ENCODE measurements around the gene CD9.

DNA sequence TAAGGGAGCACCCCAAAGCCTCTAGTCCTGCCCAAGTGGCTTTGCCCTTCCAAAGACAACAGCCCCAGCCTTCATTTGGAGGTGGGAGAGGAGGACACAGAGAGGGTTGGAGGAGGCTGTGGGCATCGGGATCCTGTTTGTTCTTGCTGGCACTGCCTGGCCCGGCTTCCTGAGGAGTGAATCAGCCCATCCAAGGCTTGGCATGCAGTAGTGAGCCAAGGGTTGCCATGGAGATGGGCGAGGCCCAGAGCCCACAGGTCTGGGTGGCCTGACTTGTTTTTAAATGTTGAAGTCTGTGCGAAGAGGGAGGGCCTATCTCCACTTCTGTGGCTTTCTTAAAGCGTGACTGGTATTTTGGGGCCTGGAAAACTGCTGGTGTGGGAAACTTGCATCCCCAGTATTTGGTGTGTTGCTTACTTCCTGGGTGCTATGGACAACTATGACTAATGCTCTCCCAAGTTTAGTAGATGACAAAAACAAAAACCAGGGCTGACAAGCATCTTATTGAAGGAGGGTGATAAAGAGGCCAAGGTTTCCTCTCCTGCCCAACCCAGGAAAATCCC lies 15.8 kb downstream of the CD9 start:
- no peak for TF ChIP-seq FOXM1 (IDR thresholded peaks at IDR 0.05; ENCODE audit: borderline replicate concordance)
- TF ChIP-seq SP1 (IDR thresholded peaks at IDR 0.05), result no peak
- TF ChIP-seq FOXK2 (IDR thresholded peaks at IDR 0.05), result no peak
- TF ChIP-seq ELF4 (IDR thresholded peaks at IDR 0.05), result no peak
- no peak for TF ChIP-seq CTBP1 (IDR thresholded peaks at IDR 0.05; ENCODE audit: borderline replicate concordance)
- TF ChIP-seq BHLHE40 (IDR thresholded peaks at IDR 0.05; ENCODE audit: borderline replicate concordance), result no peak
- no peak for TF ChIP-seq HDGF (IDR thresholded peaks at IDR 0.05; ENCODE audit: borderline replicate concordance)
- TF ChIP-seq NFRKB (IDR thresholded peaks at IDR 0.05), result no peak
- no peak for TF ChIP-seq LEF1 (IDR thresholded peaks at IDR 0.05; ENCODE audit: borderline replicate concordance)
- no peak for TF ChIP-seq TARDBP (IDR thresholded peaks at IDR 0.05)
- TF ChIP-seq, protein P1, sequence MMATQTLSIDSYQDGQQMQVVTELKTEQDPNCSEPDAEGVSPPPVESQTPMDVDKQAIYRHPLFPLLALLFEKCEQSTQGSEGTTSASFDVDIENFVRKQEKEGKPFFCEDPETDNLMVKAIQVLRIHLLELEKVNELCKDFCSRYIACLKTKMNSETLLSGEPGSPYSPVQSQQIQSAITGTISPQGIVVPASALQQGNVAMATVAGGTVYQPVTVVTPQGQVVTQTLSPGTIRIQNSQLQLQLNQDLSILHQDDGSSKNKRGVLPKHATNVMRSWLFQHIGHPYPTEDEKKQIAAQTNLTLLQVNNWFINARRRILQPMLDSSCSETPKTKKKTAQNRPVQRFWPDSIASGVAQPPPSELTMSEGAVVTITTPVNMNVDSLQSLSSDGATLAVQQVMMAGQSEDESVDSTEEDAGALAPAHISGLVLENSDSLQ (IDR thresholded peaks at IDR 0.05), result no peak
- TF ChIP-seq ARNT (IDR thresholded peaks at IDR 0.05), result no peak

All from HEK293T (cell line).